OCI-LY3 (cell line): ENCODE results near the gene SHISA6.

Source experiments
- H2AFZ ChIP-seq: fragments of 200-600, 300-600 bp; shearing (Covaris generic); 2 replicates; pipeline ENCODE4 v1.6.0; 2014; ENCODE audit warnings: antibody characterized with exemption, low read depth, low read length
- H3K27ac ChIP-seq: fragments of 200-600, 300-600 bp; sonication (generic); 2 replicates; pipeline ENCODE4 v1.5.1; 2014; ENCODE audit warnings: mild to moderate bottlenecking, low read length, moderate library complexity, mixed read lengths
- H3K27me3 ChIP-seq: fragments of 200-600, 300-600 bp; sonication (generic); 2 replicates; pipeline ENCODE4 v1.6.1; 2014; ENCODE audit warnings: low read depth, low read length, mixed read lengths
- H3K36me3 ChIP-seq: fragments of 200-600, 300-600 bp; sonication (generic); replicated peaks from 2 replicates; pipeline ENCODE3; 2014; ENCODE audit warnings: low read depth, low read length, mixed read lengths
- H3K4me1 ChIP-seq: fragments of 300-600, 200-600 bp; sonication (generic); 2 replicates; pipeline ENCODE4 v1.6.1; 2014; ENCODE audit warnings: low read length, mixed read lengths
- H3K4me2 ChIP-seq: fragments of 200-600, 300-600 bp; sonication (generic); 2 replicates; pipeline ENCODE4 v1.6.1; 2014; ENCODE audit warnings: low read length, mixed read lengths
- H3K4me3 ChIP-seq: fragments of 300-600, 200-600 bp; sonication (generic); 2 replicates; pipeline ENCODE4 v1.5.1; 2014; ENCODE audit warnings: antibody characterized with exemption, mild to moderate bottlenecking, low read length, moderate library complexity
- H3K79me2 ChIP-seq: fragments of 300-600, 200-600 bp; shearing (Covaris generic); 2 replicates; pipeline ENCODE4 v1.6.1; 2014; ENCODE audit warnings: mild to moderate bottlenecking, low read length, mixed read lengths
- H3K9ac ChIP-seq: fragments of 300-600, 200-600 bp; shearing (Covaris generic); 2 replicates; pipeline ENCODE4 v1.6.0; 2014; ENCODE audit warnings: mild to moderate bottlenecking, low read length, moderate library complexity
- H3K9me3 ChIP-seq: fragments of 200-600, 300-600 bp; shearing (Covaris generic); 2 replicates; pipeline ENCODE4 v1.6.1; 2014; ENCODE audit warnings: low read length, mixed read lengths; ENCODE audit not compliant: insufficient read depth
- H4K20me1 ChIP-seq: fragments of 200-600, 300-600 bp; sonication (generic); 2 replicates; pipeline ENCODE4 v1.6.1; 2016; ENCODE audit warnings: low read length, mixed read lengths; ENCODE audit not compliant: insufficient read depth
- CTCF ChIP-seq: fragments of 200-600, 300-600 bp; sonication (generic); IDR thresholded peaks from 2 replicates; pipeline ENCODE4 v1.5.1; 2014; ENCODE audit warnings: antibody characterized with exemption, low read length, low read depth
- EZH2phosphoT487 ChIP-seq: fragments of 200-600 bp; shearing (Covaris generic); IDR thresholded peaks from 2 replicates; pipeline ENCODE4 v1.6.1; 2018; ENCODE audit warnings: antibody characterized with exemption, mixed run types, low read depth

The SHISA6 gene

GRCh38 chr17:11284811-11285210, 43.8 kb downstream of the SHISA6 start:
- Histone ChIP-seq H4K20me1 (no peaks in the 10 kb centered on the region), H3K4me2 (no peak overlapping the region), H3K36me3 (no peaks in the 10 kb centered on the region), H3K27me3 (no peaks in the 10 kb centered on the region), H3K9me3 (no peaks in the 10 kb centered on the region), H3K27ac (no peak overlapping the region), H3K4me1 (no peaks in the 10 kb centered on the region), H2AFZ (no peak overlapping the region), H3K9ac (no peak overlapping the region), H3K79me2 (no peaks in the 10 kb centered on the region), H3K4me3 (no peak overlapping the region)
- TF ChIP-seq EZH2phosphoT487 (no peak), CTCF (no peak)

GRCh38 chr17:11285946-11286345, 44.9 kb downstream of the SHISA6 start:
- Histone ChIP-seq H3K9me3 (no peaks in the 10 kb centered on the region), H3K27ac (no peak overlapping the region), H3K4me2 (no peak overlapping the region), H3K36me3 (no peaks in the 10 kb centered on the region), H4K20me1 (no peaks in the 10 kb centered on the region), H3K27me3 (no peaks in the 10 kb centered on the region), H2AFZ (no peak overlapping the region), H3K9ac (no peak overlapping the region), H3K4me3 (no peak overlapping the region), H3K4me1 (no peaks in the 10 kb centered on the region), H3K79me2 (no peaks in the 10 kb centered on the region)
- TF ChIP-seq CTCF, result no peak
- no peak for TF ChIP-seq EZH2phosphoT487

GRCh38 chr17:11287791-11288190, 46.8 kb downstream of the SHISA6 start:
- Histone ChIP-seq H2AFZ (no peak overlapping the region), H3K27me3 (no peaks in the 10 kb centered on the region), H3K4me2 (no peak overlapping the region), H3K27ac (no peak overlapping the region), H3K9ac (no peak overlapping the region), H3K4me1 (no peaks in the 10 kb centered on the region), H3K79me2 (no peaks in the 10 kb centered on the region), H3K36me3 (no peaks in the 10 kb centered on the region), H4K20me1 (no peaks in the 10 kb centered on the region), H3K4me3 (no peak overlapping the region), H3K9me3 (no peaks in the 10 kb centered on the region)
- TF ChIP-seq EZH2phosphoT487 (no peak), CTCF (no peak)

- TF ChIP-seq CTCF (no peak), EZH2phosphoT487 (no peak)
- no peaks in the 10 kb centered on the region for H3K79me2 ChIP-seq
- H3K36me3 ChIP-seq, result no peaks in the 10 kb centered on the region
- H3K27me3 ChIP-seq, result no peaks in the 10 kb centered on the region
- H3K9ac ChIP-seq, result no peak overlapping the region
- no peak overlapping the region for H3K4me3 ChIP-seq
- no peak overlapping the region for H3K27ac ChIP-seq
- H3K9me3 ChIP-seq, result no peaks in the 10 kb centered on the region
- no peak overlapping the region for H3K4me2 ChIP-seq
- no peak overlapping the region for H2AFZ ChIP-seq
- H4K20me1 ChIP-seq, result no peaks in the 10 kb centered on the region
- no peaks in the 10 kb centered on the region for H3K4me1 ChIP-seq
These were observed 49.8 kb downstream of the SHISA6 start for GRCh38 chr17:11290814-11291213.
